ENCODE data around the gene PHF11.

Gene PHF11

GRCh38 chr13:49495783-49496762 lies at the start of gene PHF11:
TSS of gene PHF11 (plus strand) at chr13:49495953. CDS start at chr13:49496002, 49 bp downstream.
- in situ Hi-C loops (cut with MboI; ENCODE audit: low pct_unique_long_range_greater_than_20kb, low sequenced_read_pairs), result no loop called here
- peak; percentile 85 for DNase-seq

GRCh38 chr13:49446473-49446872 lies 49.3 kb upstream of the PHF11 start:
- in situ Hi-C loops (cut with MboI; ENCODE audit: low pct_unique_long_range_greater_than_20kb, low sequenced_read_pairs), result no loop called here
- DNase-seq, result peak; percentile 28

GRCh38 chr13:49448753-49449152 lies 47.0 kb upstream of the PHF11 start:
- DNase-seq, result no peak
- in situ Hi-C loops (cut with MboI; ENCODE audit: low pct_unique_long_range_greater_than_20kb, low sequenced_read_pairs), result no loop called here

DNA sequence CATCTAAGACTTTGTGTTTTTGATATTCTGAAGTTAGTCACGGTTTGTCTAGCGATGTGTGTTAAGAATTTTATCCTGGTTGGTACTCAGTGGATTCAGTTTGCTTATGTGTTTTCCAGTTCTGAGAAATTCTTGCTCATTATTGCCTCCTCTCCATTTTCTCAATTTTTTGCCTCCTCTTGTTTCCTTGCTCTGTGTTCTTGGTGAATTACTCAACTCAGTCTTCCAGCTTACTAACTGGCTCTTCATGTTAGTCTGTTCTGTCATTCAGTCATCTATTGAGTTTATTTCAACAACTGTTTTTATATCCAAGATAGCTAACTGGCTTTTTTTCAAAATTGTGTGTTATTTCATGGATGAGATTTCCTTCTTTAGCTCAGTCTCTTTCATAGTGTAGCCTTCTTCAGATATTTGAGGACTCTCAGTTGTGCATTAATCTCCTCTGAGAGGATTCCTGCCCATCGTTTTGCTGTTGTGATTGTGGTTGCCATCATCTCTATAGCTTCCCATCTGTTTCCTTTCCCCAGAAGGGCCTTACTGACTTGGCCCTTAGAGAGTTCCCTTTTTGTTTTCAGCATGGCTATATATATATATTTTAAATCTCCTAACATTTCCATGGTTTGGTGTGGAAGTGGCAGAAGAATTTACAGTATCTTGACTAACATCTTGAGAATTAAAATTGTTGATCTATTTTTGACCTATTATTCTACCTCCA lies 45.5 kb upstream of the PHF11 start:
- peak; percentile 84 for DNase-seq
- in situ Hi-C loops (cut with MboI; ENCODE audit: low pct_unique_long_range_greater_than_20kb, low sequenced_read_pairs), result no loop called here

- DNase-seq, result no peak
- in situ Hi-C loops (cut with MboI; ENCODE audit: low pct_unique_long_range_greater_than_20kb, low sequenced_read_pairs), result no loop called here
Measured at GRCh38 chr13:49452725-49453457, 42.9 kb upstream of the PHF11 start.

GRCh38 chr13:49453465-49453864 lies 42.3 kb upstream of the PHF11 start:
- DNase-seq, result no peak
- in situ Hi-C loops (cut with MboI; ENCODE audit: low pct_unique_long_range_greater_than_20kb, low sequenced_read_pairs), result no loop called here

GRCh38 chr13:49454388-49455006 lies 41.3 kb upstream of the PHF11 start:
- in situ Hi-C loops (cut with MboI; ENCODE audit: low pct_unique_long_range_greater_than_20kb, low sequenced_read_pairs), result no loop called here

GRCh38 chr13:49455007-49455398 lies 40.8 kb upstream of the PHF11 start:
- in situ Hi-C loops (cut with MboI; ENCODE audit: low pct_unique_long_range_greater_than_20kb, low sequenced_read_pairs), result no loop called here
- DNase-seq, result no peak

More at GRCh38 chr13:49454388-49455006, 41.3 kb upstream of the PHF11 start:
- DNase-seq, result no peak

GRCh38 chr13:49456156-49456555 lies 39.6 kb upstream of the PHF11 start:
- in situ Hi-C loops (cut with MboI; ENCODE audit: low pct_unique_long_range_greater_than_20kb, low sequenced_read_pairs), result no loop called here
- DNase-seq, result no peak

DNA sequence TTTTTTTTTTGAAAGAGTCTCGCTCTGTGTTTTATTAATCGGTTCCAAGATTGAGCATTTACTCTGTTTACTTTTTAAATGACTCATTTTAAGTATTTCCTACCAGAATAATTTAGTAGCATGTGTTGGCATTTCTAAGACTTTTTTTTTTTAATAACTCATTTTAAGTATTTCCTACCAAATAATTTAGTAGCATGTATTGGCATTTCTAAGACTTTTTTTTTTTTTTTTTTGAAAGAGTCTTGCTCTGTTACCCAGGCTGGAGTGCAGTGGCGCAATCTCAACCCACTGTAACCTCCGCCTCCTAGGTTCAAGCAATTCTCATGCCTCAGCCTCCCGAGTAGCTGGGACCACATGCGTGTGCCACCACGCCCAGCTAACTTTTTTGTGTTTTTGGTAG lies 38.5 kb upstream of the PHF11 start:
- DNase-seq, result no peak
- in situ Hi-C loops (cut with MboI; ENCODE audit: low pct_unique_long_range_greater_than_20kb, low sequenced_read_pairs), result no loop called here

DNA sequence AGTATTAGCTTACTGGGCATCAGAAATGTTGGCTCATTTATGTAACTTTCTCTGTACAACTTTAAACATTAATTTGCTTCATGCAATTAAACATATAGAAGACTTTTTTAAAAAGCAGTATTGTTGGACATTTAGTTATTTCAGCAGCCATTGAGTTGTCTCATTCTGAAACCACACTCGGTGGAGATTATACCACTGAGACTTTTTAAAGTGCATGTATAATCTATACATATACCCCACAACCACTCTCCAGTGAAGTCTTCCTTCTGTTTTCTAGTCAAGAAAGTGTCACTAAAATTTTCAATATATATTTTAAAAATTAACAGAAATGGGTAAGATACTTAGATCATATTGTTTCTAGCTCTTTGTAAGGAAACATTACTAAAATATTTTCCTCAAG lies 36.2 kb upstream of the PHF11 start:
- no peak for DNase-seq
- in situ Hi-C loops (cut with MboI; ENCODE audit: low pct_unique_long_range_greater_than_20kb, low sequenced_read_pairs), result no loop called here

- in situ Hi-C loops (cut with MboI; ENCODE audit: low pct_unique_long_range_greater_than_20kb, low sequenced_read_pairs), result no loop called here
Measured at GRCh38 chr13:49464085-49464484, 31.7 kb upstream of the PHF11 start.

GRCh38 chr13:49464621-49465325 lies 31.0 kb upstream of the PHF11 start:
- in situ Hi-C loops (cut with MboI; ENCODE audit: low pct_unique_long_range_greater_than_20kb, low sequenced_read_pairs), result no loop called here
- no peak for DNase-seq

More at GRCh38 chr13:49464085-49464484, 31.7 kb upstream of the PHF11 start:
- no peak for DNase-seq

- no peak for DNase-seq
- in situ Hi-C loops (cut with MboI; ENCODE audit: low pct_unique_long_range_greater_than_20kb, low sequenced_read_pairs), result no loop called here
Measured at GRCh38 chr13:49466292-49466838, 29.4 kb upstream of the PHF11 start.

DNA sequence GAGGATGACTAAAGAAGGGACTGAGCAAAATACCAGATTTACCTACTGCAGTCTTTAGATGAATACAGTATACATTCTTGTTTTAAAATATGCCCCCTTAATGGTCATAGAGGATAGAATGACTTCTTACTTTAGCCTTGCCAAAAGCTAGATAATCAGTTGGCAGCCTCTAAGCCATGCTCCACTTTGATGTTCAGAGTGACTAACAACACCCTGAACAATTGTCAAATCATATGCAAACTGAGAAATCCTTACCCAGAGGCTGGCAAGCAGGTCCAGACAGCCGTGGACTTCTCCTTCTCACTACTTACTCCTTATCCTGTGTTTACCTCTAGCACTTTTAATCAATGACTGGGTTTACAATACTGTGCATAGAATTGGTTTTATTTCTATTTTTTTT lies 23.6 kb upstream of the PHF11 start:
- in situ Hi-C loops (cut with MboI; ENCODE audit: low pct_unique_long_range_greater_than_20kb, low sequenced_read_pairs), result no loop called here
- no peak for DNase-seq

DNA sequence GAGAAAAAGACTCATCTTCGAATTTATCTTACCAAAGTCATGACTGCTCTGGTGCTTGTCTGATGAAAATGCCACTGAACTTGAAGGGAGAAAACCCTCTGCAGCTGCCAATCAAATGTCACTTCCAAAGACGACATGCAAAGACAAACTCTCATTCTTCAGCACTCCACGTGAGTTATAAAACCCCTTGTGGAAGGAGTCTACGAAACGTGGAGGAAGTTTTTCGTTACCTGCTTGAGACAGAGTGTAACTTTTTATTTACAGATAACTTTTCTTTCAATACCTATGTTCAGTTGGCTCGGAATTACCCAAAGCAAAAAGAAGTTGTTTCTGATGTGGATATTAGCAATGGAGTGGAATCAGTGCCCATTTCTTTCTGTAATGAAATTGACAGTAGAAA lies 19.2 kb upstream of the PHF11 start:
- in situ Hi-C loops (cut with MboI; ENCODE audit: low pct_unique_long_range_greater_than_20kb, low sequenced_read_pairs), result no loop called here

DNA sequence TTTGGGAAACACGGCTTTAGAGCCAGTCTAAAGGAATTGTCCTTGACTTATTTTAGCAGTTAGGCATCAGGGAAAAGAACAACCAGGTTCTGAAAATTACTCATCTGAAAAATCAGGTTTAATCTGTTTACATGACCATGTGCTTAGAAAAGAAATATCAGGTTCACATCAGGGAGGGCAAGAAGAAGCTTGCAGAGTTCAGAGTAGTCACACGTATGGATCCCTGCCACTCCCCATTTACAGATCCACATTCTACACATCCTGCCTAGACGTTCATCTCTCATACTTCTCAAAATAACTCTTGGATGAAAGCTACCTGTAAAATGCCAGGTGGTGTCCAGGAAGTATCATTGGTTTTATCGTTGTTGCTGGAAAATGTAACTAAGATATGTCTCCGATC lies 14.0 kb upstream of the PHF11 start:
- no peak for DNase-seq
- in situ Hi-C loops (cut with MboI; ENCODE audit: low pct_unique_long_range_greater_than_20kb, low sequenced_read_pairs), result no loop called here

More for the DNA sequence above, 19.2 kb upstream of the PHF11 start:
- no peak for DNase-seq

- DNase-seq, result no peak
- in situ Hi-C loops (cut with MboI; ENCODE audit: low pct_unique_long_range_greater_than_20kb, low sequenced_read_pairs), result no loop called here
Measured at GRCh38 chr13:49488563-49488962, 7.2 kb upstream of the PHF11 start.
